Adrenal gland (tissue), 12 donors: Measurements from ENCODE around the gene APCDD1L. TPM values are rescaled to one million over a fixed set of nuclear protein-coding genes. Genes with fewer than 3 reads are reported as not detected.

ENCODE experiments used
- DNase-seq, 7 donors: peaks; one replicate each; pipeline ENCODE4 v3.0.0-alpha.2; 2019 to 2020
- H3K27ac ChIP-seq, 5 donors: fragments of 200-600 bp; sonication (generic) in 4 of 5; 1 replicate in 3 of 5; 2 replicates in 2 of 5; pipeline versions ENCODE4 v1.5.1 to v1.8.0; 2016 to 2020; ENCODE audit warnings: mild to moderate bottlenecking in 1 of 5
- H3K27me3 ChIP-seq: fragments of 200-600 bp; 2 replicates; pipeline ENCODE4 v1.8.0; 2021
- H3K36me3 ChIP-seq, 2 donors: fragments of 200-600 bp; replicated peaks in 1 of 2; 1 replicate in 1 of 2; 2 replicates in 1 of 2; pipeline versions ENCODE4 v1.5.1 to v1.8.0; 2018 to 2022
- H3K4me1 ChIP-seq, 2 donors: fragments of 200-600 bp; replicated peaks in 1 of 2; 1 replicate in 1 of 2; 2 replicates in 1 of 2; pipeline versions ENCODE4 v1.5.1 to v1.8.0; 2018 to 2021
- H3K4me3 ChIP-seq, 4 donors: fragments of 200-600 bp; sonication (generic) in 3 of 4; one replicate each; pipeline ENCODE4 v1.5.1; 2016 to 2018
- H3K9me3 ChIP-seq, 3 donors: fragments of 200-600 bp; sonication (generic) in 1 of 3; replicated peaks in 1 of 3; 1 replicate in 2 of 3; 2 replicates in 1 of 3; pipeline versions ENCODE4 v1.5.1 to v1.8.0; 2016 to 2021
- POLR2A ChIP-seq, 2 donors: fragments of 450-650 bp; IDR thresholded peaks; one replicate each; pipeline ENCODE4 v1.6.1; 2017; ENCODE audit warnings: antibody characterized with exemption in 2 of 2, mild to moderate bottlenecking in 2 of 2, moderate library complexity in 1 of 2
- WGBS, 4 donors: extraction: QIAGEN DNeasy Blood & Tissue Kit in 2 of 4; methylation state at CpG; one replicate each; pipeline versions ENCODE4 v1.1.5 to v1.1.7; 2013 to 2017; 5-methylcytosine and 5-hydroxymethylcytosine counted together
- intact Hi-C, 2 donors: fragments of 100-400 bp; cut with DNase I; formaldehyde crosslinking; loops; one replicate each; pipeline versions ENCODE4 v1.14.1 to v1.15.0; 2022 to 2023
- polyA plus RNA-seq, 3 donors: library from polyadenylated mRNA; stranded (reverse); fragments of 200-250 nt in 2 of 3; fragments of 350-450 nt in 1 of 3; fragmentation: Illumina TruSeq in 1 of 3; extraction: RNeasy Lipid Tissue Mini Kit (QIAGEN cat#74804) in 1 of 3; gene quantifications; one replicate each; pipeline ENCODE4 v1.2.3, GENCODE V29; 2013 to 2014
- total RNA-seq, 9 donors: library from RNA; depleted of rRNA in 4 of 9; stranded (reverse); fragments of >200 nt in 4 of 9; fragments of 120-200 nt in 1 of 9; fragmentation: NEBNext Ultra II Directional in 1 of 9; extraction: Animal tissue kit (Norgen Biotek cat#: 25700) in 1 of 9; gene quantifications; one replicate each; pipeline versions ENCODE4 v1.1.0 to v1.2.4, GENCODE V29; 2013 to 2023
- TF ChIP-seq, protein P1 (sequence below), 6 experiments: fragments of 450-650 bp in 4 of 6; fragments of 200-600 bp in 2 of 6; sonication (generic) in 1 of 6; IDR thresholded peaks; 1 replicate in 5 of 6; 2 replicates in 1 of 6; pipeline versions ENCODE4 v1.5.1 to v1.8.0; 2016 to 2021; ENCODE audit warnings: antibody characterized with exemption in 6 of 6, mild to moderate bottlenecking in 2 of 6, moderate library complexity in 1 of 6
- donor health status: healthy with polysubstance abuse.
- donor health status: Bipolar disorder and iron deficiency.
- donor health status: DM: yes; HTN: yes; CAD: no.
- donor health status: DM: no; HTN: no; CAD: no.
- donor health status: DM: no; HTN: no; CAD: no.
- donor health status: DM: yes; HTN: yes; CAD: no.

APCDD1L gene
- total and polyA plus RNA-seq, 12 donors: 0.06 to 0.96 (median 0.27) TPM; not detected in 4

DNA sequence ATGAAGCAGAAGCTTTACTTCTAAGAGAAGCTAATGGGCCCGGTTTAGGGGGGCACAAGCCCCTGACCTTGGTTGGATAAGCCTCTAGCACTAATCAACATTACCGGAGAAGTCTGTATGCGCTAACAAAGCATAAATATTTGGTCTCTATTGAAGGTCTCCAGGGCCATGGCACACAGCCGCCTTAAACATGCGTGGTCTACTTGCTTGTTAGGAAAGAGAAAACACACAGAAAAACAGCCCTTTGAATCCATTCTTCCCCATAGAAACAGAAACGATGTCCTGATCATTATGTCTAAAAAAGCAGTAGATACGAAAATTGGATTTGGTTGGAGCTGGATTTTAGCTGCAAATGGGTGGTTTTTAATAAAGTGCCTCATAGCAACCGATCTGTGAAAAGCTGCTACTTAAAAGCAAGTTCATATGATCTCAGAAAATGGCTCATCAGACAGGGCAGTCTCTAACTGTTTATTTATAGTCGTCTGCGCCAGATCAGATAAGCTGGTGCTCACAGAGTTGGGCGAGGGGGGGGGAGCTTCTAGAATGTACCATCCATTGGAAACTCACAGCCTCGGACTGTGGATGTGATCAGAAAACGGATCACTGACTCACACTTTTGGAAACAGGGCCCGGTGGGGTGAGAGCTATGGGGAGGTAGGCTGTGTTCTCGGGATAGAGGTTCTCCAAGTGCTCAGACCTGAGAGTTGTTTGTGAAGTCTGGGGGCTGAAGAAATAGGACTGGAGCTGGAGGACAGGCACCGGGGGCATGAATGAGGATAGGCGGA is 35.3 kb upstream of the APCDD1L start:
- WGBS, 4 donors: 46 to 53% (median 50%) methylated on average over 17 of the region's 17 CpGs
- TF ChIP-seq, protein P1, sequence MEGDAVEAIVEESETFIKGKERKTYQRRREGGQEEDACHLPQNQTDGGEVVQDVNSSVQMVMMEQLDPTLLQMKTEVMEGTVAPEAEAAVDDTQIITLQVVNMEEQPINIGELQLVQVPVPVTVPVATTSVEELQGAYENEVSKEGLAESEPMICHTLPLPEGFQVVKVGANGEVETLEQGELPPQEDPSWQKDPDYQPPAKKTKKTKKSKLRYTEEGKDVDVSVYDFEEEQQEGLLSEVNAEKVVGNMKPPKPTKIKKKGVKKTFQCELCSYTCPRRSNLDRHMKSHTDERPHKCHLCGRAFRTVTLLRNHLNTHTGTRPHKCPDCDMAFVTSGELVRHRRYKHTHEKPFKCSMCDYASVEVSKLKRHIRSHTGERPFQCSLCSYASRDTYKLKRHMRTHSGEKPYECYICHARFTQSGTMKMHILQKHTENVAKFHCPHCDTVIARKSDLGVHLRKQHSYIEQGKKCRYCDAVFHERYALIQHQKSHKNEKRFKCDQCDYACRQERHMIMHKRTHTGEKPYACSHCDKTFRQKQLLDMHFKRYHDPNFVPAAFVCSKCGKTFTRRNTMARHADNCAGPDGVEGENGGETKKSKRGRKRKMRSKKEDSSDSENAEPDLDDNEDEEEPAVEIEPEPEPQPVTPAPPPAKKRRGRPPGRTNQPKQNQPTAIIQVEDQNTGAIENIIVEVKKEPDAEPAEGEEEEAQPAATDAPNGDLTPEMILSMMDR (IDR thresholded peaks at IDR 0.05): no peak
- TF ChIP-seq POLR2A (IDR thresholded peaks at IDR 0.05): no peak
- Histone ChIP-seq H3K4me1 (peaks cover 5 to 7% of the 10 kb centered on the region in 2 donors), H3K9me3 (no peaks in the 10 kb centered on the region), H3K36me3 (no peaks in the 10 kb centered on the region), H3K27me3 (peaks cover 6% of the 10 kb centered on the region), H3K4me3 (no peak overlapping the region), H3K27ac (peak overlapping the region in 2 of 5 donors; percentile 16 to 67)
- intact Hi-C loops: no loop called here
- peak; percentile 51 to 82 (median 72) for DNase-seq

DNA sequence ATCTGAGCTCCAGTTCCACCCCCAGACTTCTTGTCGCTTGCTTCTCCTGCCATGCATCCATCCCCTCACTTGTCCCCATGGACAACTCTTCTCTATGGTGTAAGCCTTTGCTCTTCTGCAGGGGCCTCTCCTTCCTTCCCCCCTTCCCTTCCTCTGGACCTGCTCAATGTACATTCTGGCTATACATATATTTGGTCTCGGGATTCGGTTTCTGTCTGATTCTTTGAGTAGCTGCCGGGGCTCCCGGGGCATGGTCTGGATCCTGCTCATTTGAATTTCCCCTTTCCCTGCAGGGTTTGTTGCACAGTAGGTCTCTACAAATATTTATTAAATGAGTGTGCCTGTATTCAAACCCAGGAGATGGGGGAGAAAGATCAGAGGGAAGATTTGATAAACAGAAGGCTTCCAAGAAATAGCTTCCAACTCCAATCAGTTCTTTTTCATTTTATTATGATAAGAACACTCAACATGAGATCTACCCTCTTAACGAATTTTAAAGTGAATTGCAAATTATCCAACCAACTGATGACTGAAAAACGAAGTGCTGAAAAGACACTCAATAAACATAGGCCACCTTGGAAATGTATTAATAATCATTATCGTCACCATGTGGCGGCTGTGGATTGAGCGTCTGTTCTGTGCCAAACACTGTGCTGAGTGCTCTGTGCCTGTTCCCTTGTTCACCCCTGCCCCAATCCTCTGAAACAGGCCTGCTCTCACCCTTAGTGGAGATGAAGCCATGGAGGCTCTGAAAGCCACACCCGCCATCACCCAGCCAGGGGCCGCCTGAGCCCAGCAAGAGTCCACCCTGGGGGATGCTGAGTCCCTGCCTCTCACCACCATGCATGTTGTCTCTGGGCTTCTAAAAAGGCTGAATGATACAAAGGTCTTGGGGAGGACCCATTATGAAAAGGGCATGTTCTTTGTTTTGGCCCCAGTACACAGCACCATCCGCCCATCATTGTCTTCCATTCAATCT is 34.3 kb upstream of the APCDD1L start:
- Histone ChIP-seq H3K4me1 (peaks cover 5 to 7% of the 10 kb centered on the region in 2 donors), H3K36me3 (no peaks in the 10 kb centered on the region), H3K27ac (peak overlapping the region in 2 of 5 donors; percentile 16 to 67), H3K4me3 (no peak overlapping the region), H3K9me3 (no peaks in the 10 kb centered on the region), H3K27me3 (peaks cover 6% of the 10 kb centered on the region)
- 88 to 95% (median 90%) methylated on average over 11 to 13 of the region's 13 CpGs for WGBS, 4 donors
- DNase-seq: peak in 1 of 7 donors; percentile 46
- TF ChIP-seq, protein P1 (IDR thresholded peaks at IDR 0.05): no peak
- no peak for TF ChIP-seq POLR2A (IDR thresholded peaks at IDR 0.05)
- intact Hi-C loops: no loop called here

DNA sequence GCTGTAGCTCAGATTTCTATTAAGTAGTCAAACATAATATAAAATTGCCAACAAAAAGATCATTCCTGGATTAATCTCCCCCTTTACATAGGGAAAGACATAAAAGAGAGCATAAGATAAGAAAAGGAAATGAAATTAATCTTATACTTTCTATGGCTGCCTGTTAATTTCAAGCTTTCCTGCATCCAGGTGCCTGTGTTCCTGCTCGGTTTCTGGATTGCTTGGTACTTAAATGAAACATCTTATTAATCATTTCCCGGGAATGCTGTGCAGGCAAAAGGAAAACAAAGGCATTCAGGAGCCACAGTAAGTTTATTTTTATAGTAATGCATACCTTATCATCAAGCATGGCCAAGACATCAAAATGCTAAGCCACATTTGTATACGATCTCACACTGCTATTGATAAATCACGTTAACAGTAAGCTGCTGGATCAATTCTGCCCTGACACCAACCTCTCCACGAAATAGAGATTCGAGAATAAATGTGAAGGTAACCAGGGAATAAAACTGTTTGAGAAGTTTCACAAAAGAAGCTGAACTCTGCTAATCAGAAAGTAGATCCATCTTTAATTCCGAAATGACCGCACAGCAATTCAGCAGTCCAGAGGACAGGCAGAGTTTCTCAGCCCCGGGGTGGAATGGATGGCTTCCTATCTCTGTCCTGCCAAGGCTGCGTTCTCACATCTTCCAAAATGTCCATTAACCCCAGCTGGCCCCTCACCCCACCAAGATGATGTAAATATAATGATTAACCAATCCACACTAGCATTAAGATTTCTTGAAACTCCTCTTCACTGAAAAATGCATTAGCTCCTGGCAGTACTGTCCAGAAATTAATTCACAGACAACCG is 32.6 kb upstream of the APCDD1L start:
- peaks cover 5 to 7% of the 10 kb centered on the region in 2 donors for H3K4me1 ChIP-seq
- WGBS, 4 donors: 72 to 79% (median 79%) methylated on average over 11 of the region's 11 CpGs
- no peak for TF ChIP-seq POLR2A (IDR thresholded peaks at IDR 0.05)
- TF ChIP-seq, protein P1 (IDR thresholded peaks at IDR 0.05): no peak
- no peaks in the 10 kb centered on the region for H3K36me3 ChIP-seq
- H3K27me3 ChIP-seq: peaks cover 6% of the 10 kb centered on the region
- no peak overlapping the region for H3K4me3 ChIP-seq
- peak in 1 of 7 donors; percentile 45 for DNase-seq
- no peaks in the 10 kb centered on the region for H3K9me3 ChIP-seq
- intact Hi-C loops: no loop called here
- H3K27ac ChIP-seq: peak overlapping the region in 1 of 5 donors; percentile 50
